GM21367 (cell line): ENCODE results near the gene BMI1.
A peak's percentile ranks its signal among the peaks of the same experiment; 100 is the strongest.
"Not testable (repeated sequence)": the region's sequence is repeated elsewhere in the genome, so short reads cannot be mapped to it uniquely, and the experiment has no call there.

Experiments
- ATAC-seq: cut with Tn5 transposase; IDR thresholded peaks from one replicate; pipeline ENCODE4 v1.9.1; 2021; ENCODE audit not compliant: unreplicated experiment

Gene BMI1

DNA sequence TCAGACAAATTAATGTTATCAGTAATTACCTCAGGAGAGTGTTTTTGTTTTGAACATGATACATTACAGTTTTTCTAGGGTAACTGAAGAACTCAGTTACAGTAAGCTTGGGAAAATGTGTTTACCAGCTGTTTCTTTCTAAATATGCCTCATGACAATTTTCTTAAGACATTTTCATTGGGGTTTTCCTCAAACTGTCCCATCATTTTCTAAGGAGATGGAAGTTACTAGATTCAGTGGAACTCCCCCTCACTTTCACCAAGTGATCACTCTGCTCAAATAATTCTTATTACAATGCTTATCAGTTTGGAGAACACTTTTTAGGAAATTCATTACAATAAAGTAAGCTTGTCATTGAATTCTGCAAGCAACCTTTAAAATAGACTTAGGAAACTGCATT is 18.0 kb downstream of the BMI1 start:
- ATAC-seq = no peak

DNA sequence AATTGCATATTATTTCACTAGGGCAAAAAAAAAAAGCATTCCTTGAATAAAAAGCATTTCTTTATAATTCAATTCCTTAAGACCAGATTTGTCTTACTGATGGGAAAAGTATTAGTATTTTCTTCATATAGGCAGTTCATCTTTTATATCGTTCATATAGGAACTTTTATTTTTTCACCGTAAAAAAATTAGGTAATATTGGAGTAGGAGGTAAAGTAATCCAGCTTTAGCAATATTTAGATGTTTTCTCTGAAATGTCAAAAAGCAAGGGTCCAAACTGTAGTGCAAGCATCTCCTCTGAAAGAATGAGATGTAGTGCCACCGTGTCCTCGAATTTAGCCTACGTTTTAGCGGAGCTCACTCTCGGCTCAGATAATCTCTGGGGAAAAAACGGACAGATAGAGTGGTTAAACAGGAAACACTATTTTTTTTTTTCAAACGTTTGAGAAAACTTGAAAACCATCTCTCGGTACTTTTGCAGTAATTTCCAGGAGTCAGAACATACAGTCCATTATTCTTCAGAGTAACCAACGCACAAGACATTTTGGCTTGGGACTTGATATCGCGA is 18.9 kb downstream of the BMI1 start:
- ATAC-seq = no peak

DNA sequence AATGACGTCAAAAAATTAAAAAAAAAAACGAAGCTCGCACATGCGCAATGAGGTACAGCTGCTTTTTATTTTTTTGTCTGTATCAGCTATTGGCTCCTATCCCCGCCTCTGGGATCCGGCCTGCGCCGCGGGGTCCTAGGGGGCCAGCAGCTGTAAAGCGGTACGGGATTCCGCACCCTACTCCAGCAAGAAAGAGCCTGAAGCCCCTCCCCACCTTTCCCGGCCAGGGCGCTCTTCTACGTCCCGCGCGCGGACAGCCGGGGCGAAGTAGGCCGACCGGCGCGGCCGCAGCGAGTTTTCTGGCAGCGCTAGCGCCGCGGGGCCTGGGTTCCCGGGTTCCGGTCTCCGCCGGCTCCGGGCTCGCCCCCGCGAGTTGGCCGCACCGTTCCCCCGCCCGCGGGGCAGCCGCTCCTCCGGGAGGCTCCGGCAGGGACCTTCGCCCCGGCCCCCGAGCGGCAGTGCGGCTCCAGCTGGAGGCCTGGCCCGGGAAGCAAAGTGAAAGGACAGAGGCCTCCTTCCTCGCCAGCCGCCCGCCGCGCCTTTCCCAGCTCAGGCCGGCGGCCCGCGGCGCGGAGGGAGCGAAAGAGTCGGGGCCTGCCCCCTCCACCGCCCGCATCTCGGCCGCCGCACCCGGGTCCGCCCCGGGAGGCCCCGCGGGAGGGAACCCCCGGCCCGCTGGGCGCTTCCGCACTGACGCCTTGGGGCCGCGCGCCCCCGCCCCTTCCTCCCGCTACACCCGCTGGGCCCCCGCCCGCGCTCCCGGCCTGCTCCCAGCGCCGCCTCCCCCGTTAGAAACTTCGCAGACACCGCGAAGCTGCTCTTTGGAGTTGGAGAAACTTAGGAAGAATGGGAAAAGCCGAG is 19.7 kb downstream of the BMI1 start:
- ATAC-seq = peak; percentile 41

DNA sequence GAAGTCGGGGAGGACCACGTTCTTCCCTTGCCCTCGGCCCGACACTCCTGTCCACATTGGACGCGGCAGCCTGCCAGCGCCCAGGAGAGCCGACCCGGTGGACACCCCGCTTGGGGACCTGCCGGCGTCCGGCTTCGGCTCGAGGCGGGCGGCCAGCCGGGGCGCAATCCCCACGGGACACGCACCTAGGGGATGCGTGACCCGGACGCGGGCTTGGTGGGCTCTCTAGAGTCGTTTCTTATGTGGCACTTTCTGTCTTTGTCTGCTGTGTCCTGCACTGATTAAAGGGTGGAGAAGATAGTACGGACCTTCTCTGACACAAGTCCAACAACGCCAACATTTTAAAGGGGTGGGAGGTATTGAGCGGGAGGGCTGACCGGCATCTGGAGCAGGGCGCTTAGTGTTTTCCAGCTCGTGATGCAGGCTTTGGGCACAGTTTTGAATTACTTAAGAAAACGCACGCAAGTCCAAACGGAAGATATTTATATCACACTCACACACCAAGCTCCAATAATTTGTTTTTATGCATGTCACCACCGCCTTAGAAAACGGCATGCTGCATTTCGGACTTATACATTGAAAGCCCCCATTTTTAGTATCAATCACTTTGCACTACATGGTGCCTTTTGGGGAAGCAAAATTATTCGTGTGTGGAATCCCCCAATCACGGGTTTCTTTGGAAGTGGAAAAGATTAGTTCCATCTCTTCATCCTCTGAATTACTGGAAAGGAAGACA is 20.5 kb downstream of the BMI1 start:
- no peak for ATAC-seq

DNA sequence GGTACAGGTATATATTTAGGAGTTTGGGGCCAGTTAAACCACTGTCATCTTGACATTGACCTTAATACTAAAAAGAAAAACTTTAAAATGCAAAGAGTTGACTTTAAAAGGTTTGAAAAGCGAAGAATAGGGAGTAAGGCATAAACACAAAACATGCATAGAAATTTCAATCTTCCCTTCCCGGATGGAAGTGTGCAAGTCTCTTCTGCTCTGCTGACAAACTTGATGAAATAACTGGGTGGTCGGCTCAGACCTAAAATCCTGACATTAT is 21.0 kb downstream of the BMI1 start:
- ATAC-seq = no peak

DNA sequence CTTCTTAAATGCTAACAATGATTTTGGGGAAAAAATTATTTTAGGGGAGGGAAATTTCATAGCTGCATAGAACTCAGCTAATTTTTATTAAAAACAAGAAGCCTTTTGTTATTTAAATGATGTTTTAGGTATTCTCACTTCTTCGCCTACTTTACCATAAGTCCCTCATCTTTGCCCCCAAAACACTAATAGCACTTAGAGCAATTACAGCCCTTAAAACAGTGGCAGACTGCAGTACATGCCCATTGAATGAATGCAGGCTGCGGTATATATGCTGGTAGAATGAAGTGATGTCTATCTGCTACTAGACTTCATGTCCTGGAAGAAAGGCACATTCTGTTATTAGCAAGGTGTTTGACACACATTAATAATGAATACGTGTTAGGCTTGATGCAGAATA is 21.5 kb downstream of the BMI1 start:
- no peak for ATAC-seq

DNA sequence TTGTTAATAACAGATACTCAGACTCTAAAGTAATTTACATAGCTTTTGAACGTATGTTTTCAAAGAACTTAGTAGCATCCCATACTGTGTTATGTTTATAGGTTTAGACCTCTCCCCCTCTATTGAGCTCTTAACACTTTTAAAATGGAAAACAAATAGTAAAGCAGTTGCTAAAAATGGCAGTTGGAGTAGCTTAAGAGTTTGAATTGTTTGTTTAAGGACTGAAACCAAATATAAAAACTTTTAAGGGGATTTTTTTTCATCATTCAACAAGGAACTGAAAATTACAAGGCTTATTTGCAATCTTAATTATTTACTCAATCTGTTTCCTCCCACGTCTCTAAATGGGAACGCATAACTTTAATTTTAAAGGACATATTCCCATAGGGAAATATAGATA is 22.8 kb downstream of the BMI1 start:
- ATAC-seq = no peak

DNA sequence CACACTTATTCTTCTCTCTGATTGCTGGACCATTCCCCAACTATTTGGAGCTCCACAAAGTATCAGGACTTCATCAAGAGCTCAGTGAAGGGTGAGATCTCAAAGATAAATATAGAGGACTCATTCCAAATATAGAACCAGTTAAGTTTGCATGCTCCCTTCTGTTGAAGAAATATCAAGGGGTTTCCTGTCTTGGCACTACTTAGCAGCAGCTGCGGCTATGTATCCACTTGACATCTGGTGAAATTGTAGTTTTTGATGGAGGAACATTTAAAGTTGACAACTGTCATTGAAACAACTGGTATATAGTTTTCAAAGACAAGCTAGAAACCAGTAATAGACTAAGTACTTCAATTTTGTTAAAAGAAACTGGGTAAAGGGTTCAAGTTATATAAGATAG is 23.4 kb downstream of the BMI1 start:
- no peak for ATAC-seq

GRCh38 chr10:22344781-22345300 is 23.9 kb downstream of the BMI1 start:
- no peak for ATAC-seq

- ATAC-seq = no peak
Observed at GRCh38 chr10:22345301-22346095, 24.6 kb downstream of the BMI1 start, which contains the start of gene SPAG6. Gene SPAG6 (plus strand): TSS chr10:22345496. CDS start chr10:22345612, 116 bp downstream.

DNA sequence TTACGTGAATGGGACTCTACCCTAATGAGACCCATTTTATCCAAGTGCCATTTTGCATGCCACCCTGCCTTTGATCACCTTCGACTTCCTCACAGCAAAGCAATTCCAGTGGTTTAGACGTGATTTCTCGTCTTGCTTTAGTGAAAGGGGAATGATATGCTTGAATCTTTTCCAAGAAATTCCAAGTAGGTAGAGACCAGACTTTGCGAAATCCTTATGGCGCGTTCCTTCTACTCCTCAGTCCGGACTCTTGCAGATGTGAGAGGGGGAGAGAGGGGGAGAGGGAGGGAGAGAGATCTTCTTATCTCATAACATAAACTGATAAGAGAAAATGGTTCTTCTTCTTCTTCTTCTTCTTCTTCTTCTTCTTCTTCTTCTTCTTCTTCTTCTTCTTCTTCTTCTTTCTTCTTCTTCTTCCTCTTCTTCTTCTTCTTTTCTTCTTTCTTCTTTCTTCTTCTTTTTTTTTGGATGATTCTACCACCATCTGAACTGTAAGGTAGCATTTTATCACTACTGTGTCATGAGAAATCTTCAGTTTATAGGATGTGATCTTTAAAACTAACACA is 25.3 kb downstream of the BMI1 start:
- no peak for ATAC-seq

DNA sequence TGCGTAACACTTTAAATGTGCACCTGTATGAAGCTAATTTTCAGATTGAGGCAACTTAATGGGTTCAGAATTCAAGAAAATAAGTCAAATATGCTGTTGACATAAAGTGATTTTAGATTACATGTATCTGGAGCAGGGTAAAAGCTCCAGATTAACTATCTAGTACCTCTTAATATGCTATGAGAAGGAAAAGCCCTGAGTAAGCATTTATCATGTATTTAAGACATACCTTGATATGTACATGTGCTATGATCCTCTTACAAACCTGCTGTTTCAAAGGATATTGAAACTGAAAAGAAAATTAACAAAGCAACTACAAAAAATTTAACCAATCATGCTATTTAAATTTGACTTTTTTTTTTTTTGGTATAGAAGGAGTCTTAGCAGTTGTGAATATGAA is 28.9 kb downstream of the BMI1 start:
- no peak for ATAC-seq

- ATAC-seq = no peak
Observed at GRCh38 chr10:22351131-22351703, 30.3 kb downstream of the BMI1 start.

DNA sequence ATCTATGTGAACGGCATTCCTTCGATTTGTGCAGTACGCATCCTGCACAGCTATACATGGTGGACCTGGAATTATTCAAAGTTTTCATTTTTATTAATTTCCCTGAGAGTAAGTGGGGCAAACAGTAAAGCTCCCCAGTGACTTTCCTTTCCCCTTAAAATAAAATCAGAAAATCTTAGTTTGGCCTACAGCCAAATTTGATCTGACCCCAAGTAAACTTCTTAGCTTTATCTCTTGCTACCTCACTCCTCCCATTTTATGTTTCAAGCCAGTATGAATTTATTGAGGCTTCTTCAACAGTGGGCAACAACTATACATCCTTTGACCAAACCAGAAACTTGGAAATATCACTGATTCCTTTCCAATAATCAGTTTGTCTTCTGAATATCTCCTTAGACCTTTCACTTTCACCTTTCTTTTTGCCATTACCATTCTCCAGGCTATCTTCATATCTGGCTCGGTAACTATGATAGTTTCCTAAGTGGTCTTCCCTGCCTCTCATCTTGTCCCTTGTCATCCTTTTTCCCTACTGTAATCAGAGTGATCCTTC is 35.5 kb downstream of the BMI1 start:
- ATAC-seq = no peak

GRCh38 chr10:22357770-22358169 is 36.9 kb downstream of the BMI1 start:
- not testable (repeated sequence) for ATAC-seq

GRCh38 chr10:22363305-22363704 is 42.4 kb downstream of the BMI1 start:
- ATAC-seq = no peak

- ATAC-seq = no peak
Observed at GRCh38 chr10:22364407-22365140, 43.7 kb downstream of the BMI1 start.

- ATAC-seq = no peak
Observed at GRCh38 chr10:22365233-22365632, 44.3 kb downstream of the BMI1 start.

DNA sequence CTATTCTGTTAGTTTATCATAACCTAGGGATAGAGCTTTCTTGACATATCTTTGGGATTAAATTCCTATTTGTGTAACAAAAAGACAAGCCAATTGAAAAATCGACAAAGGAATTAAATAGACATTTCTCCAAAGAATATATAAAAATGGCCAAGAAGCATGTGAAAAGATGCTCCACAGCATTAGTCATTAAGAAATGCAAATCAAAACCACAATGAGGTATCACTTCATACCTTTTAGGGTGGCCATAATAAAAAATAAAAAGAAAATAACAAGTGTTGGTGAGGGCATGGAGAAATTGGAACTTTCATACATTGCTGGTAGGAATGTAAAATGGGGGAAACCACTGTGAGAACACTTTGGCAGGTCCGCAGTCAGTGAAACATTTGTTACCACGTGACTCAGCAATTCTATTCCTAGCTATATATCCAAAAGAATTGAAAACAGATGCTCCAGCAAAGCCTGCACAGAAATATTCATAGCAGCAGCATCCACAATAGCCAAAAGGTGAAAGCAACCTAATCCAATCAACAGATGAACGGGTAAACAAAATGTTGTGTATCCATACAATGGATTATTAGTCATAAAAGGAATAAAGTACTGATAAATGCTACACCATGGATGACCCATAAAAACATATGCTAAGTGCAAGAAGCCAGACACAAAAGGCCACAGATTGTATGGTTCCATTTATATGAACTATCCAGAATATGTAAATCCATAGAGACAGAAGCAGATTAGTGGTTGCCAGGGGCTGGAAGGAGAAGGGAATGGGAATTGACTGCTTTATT is 44.9 kb downstream of the BMI1 start:
- ATAC-seq = no peak
